Uterus (tissue), 2 donors: ENCODE results near the gene KIF26B.

Experiments used
- CTCF ChIP-seq, 4 experiments: fragments of 200-600 bp in 2 of 4; fragments of 450-650 bp in 2 of 4; sonication (generic) in 2 of 4; IDR thresholded peaks; one replicate each; pipeline ENCODE4 v1.5.1; 2016 to 2019; ENCODE audit warnings: antibody characterized with exemption in 4 of 4, mild to moderate bottlenecking in 2 of 4, moderate library complexity in 1 of 4
- POLR2A ChIP-seq, 2 donors: fragments of 450-650 bp; IDR thresholded peaks; one replicate each; pipeline ENCODE4 v1.6.1; 2016; ENCODE audit warnings: antibody characterized with exemption in 2 of 2, mild to moderate bottlenecking in 1 of 2, moderate library complexity in 1 of 2

GRCh38 chr1:245591346-245592188 lies 436.8 kb downstream of the KIF26B start:
- no peak for TF ChIP-seq CTCF (IDR thresholded peaks at IDR 0.05)
- no peak for TF ChIP-seq POLR2A (IDR thresholded peaks at IDR 0.05)
